ENCODE data around the gene LRRC8B. TPM values are rescaled to one million over a fixed set of nuclear protein-coding genes. Genes with fewer than 3 reads are reported as not detected.

The LRRC8B gene
- 1 to 10 TPM; 5.5 to 8.2 TPM for total RNA-seq

GRCh38 chr1:89524369-89525168, at the start of gene LRRC8B:
Gene LRRC8B, plus strand, starts transcription at chr1:89524829. Its CDS starts 57,822 bp downstream, at chr1:89582651.
- Histone ChIP-seq H3K4me1 (peaks cover 0 to 14% of the 10 kb centered on the region in 2 donors), H3K9me3 (no peaks in the 10 kb centered on the region), H3K4me3 (peak within 1 kb of the TSS; percentile 94 to 97), H3K36me3 (no peaks in the 10 kb centered on the region), H3K27ac (peak within 1 kb of the TSS; percentile 91), H3K27me3 (no peaks in the 10 kb centered on the region)
- DNase-seq (ENCODE audit: low spot score) = peak; percentile 90
- TF ChIP-seq CTCF (IDR thresholded peaks at IDR 0.05) = peak in 1 of 2 donors; percentile 17

GRCh38 chr1:89475269-89475668, 49.4 kb upstream of the LRRC8B start:
- Histone ChIP-seq H3K4me3 (no peak overlapping the region), H3K27ac (no peak overlapping the region), H3K27me3 (no peaks in the 10 kb centered on the region), H3K36me3 (no peaks in the 10 kb centered on the region), H3K4me1 (no peaks in the 10 kb centered on the region), H3K9me3 (peaks cover 0 to 12% of the 10 kb centered on the region in 2 donors)
- TF ChIP-seq CTCF (IDR thresholded peaks at IDR 0.05) = no peak
- no peak for DNase-seq (ENCODE audit: low spot score)

- TF ChIP-seq CTCF (IDR thresholded peaks at IDR 0.05) = no peak
- DNase-seq (ENCODE audit: low spot score) = no peak
Observed at GRCh38 chr1:89476072-89476471, 48.6 kb upstream of the LRRC8B start.

GRCh38 chr1:89483010-89483756, 41.4 kb upstream of the LRRC8B start:
- no peak overlapping the region for H3K4me3 ChIP-seq
- TF ChIP-seq CTCF (IDR thresholded peaks at IDR 0.05) = peak; percentile 67 to 78
- peak; percentile 77 for DNase-seq (ENCODE audit: low spot score)
- no peaks in the 10 kb centered on the region for H3K27me3 ChIP-seq
- H3K27ac ChIP-seq = no peak overlapping the region
- H3K4me1 ChIP-seq = no peaks in the 10 kb centered on the region
- no peaks in the 10 kb centered on the region for H3K9me3 ChIP-seq
- H3K36me3 ChIP-seq = no peaks in the 10 kb centered on the region

More at GRCh38 chr1:89476072-89476471, 48.6 kb upstream of the LRRC8B start:
- Histone ChIP-seq H3K4me1 (no peaks in the 10 kb centered on the region), H3K27me3 (no peaks in the 10 kb centered on the region), H3K27ac (no peak overlapping the region), H3K36me3 (no peaks in the 10 kb centered on the region), H3K9me3 (peaks cover 0 to 12% of the 10 kb centered on the region in 2 donors), H3K4me3 (no peak overlapping the region)

GRCh38 chr1:89483757-89484077, 40.9 kb upstream of the LRRC8B start:
- H3K27me3 ChIP-seq = no peaks in the 10 kb centered on the region
- H3K9me3 ChIP-seq = no peaks in the 10 kb centered on the region
- H3K36me3 ChIP-seq = no peaks in the 10 kb centered on the region
- no peak for TF ChIP-seq CTCF (IDR thresholded peaks at IDR 0.05)
- no peak for DNase-seq (ENCODE audit: low spot score)
- no peaks in the 10 kb centered on the region for H3K4me1 ChIP-seq
- no peak overlapping the region for H3K4me3 ChIP-seq
- H3K27ac ChIP-seq = no peak overlapping the region
